ENCODE data around the gene MPIG6B. TPM values are rescaled to one million over a fixed set of nuclear protein-coding genes. Genes with fewer than 3 reads are reported as not detected.
A peak's percentile ranks its signal among the peaks of the same experiment; 100 is the strongest.

MPIG6B gene
- total RNA-seq (2014; rRNA removed; shearing (Covaris generic)), result not detected in 2 replicates

GRCh38 chr6:31723245-31723979 lies at the start of gene MPIG6B:
Gene MPIG6B (plus strand): TSS chr6:31723373. CDS start chr6:31723384, 11 bp downstream.
- no peak for DNase-seq (ENCODE audit: low spot score)
- in situ Hi-C loops (cut with HindIII; ENCODE audit: low sequenced_read_pairs), result no loop called here

GRCh38 chr6:31676322-31676903 lies 46.8 kb upstream of the MPIG6B start:
- in situ Hi-C loops (cut with HindIII; ENCODE audit: low sequenced_read_pairs), result no loop called here
- DNase-seq (ENCODE audit: low spot score), result no peak

GRCh38 chr6:31676904-31677303 lies 46.3 kb upstream of the MPIG6B start:
- DNase-seq (ENCODE audit: low spot score), result no peak
- in situ Hi-C loops (cut with HindIII; ENCODE audit: low sequenced_read_pairs), result no loop called here

- in situ Hi-C loops (cut with HindIII; ENCODE audit: low sequenced_read_pairs), result no loop called here
- DNase-seq (ENCODE audit: low spot score), result no peak
Measured at GRCh38 chr6:31677955-31678354, 45.2 kb upstream of the MPIG6B start.

GRCh38 chr6:31680226-31681134 lies 42.7 kb upstream of the MPIG6B start, which contains the start of gene LY6G5C:
Gene LY6G5C (minus strand): TSS chr6:31681067. CDS start chr6:31680373, 694 bp downstream.
- DNase-seq (ENCODE audit: low spot score), result peak; percentile 88
- in situ Hi-C loops (cut with HindIII; ENCODE audit: low sequenced_read_pairs), result no loop called here

GRCh38 chr6:31681135-31681671 lies 42.0 kb upstream of the MPIG6B start:
- in situ Hi-C loops (cut with HindIII; ENCODE audit: low sequenced_read_pairs), result no loop called here
- DNase-seq (ENCODE audit: low spot score), result no peak

- in situ Hi-C loops (cut with HindIII; ENCODE audit: low sequenced_read_pairs), result no loop called here
- no peak for DNase-seq (ENCODE audit: low spot score)
Measured at GRCh38 chr6:31683591-31683990, 39.6 kb upstream of the MPIG6B start.

GRCh38 chr6:31686483-31686882 lies 36.7 kb upstream of the MPIG6B start:
- no peak for DNase-seq (ENCODE audit: low spot score)
- in situ Hi-C loops (cut with HindIII; ENCODE audit: low sequenced_read_pairs), result no loop called here

GRCh38 chr6:31687321-31687720 lies 35.9 kb upstream of the MPIG6B start:
- DNase-seq (ENCODE audit: low spot score), result no peak
- in situ Hi-C loops (cut with HindIII; ENCODE audit: low sequenced_read_pairs), result no loop called here

- no peak for DNase-seq (ENCODE audit: low spot score)
- in situ Hi-C loops (cut with HindIII; ENCODE audit: low sequenced_read_pairs), result no loop called here
Measured at GRCh38 chr6:31687860-31688693, 35.1 kb upstream of the MPIG6B start.

GRCh38 chr6:31689249-31690110 lies 33.7 kb upstream of the MPIG6B start:
- in situ Hi-C loops (cut with HindIII; ENCODE audit: low sequenced_read_pairs), result no loop called here
- no peak for DNase-seq (ENCODE audit: low spot score)

GRCh38 chr6:31690231-31691077 lies 32.7 kb upstream of the MPIG6B start:
- in situ Hi-C loops (cut with HindIII; ENCODE audit: low sequenced_read_pairs), result no loop called here
- no peak for DNase-seq (ENCODE audit: low spot score)

- in situ Hi-C loops (cut with HindIII; ENCODE audit: low sequenced_read_pairs), result no loop called here
- no peak for DNase-seq (ENCODE audit: low spot score)
Measured at GRCh38 chr6:31691078-31691463, 32.1 kb upstream of the MPIG6B start.

GRCh38 chr6:31691564-31692108 lies 31.5 kb upstream of the MPIG6B start:
- in situ Hi-C loops (cut with HindIII; ENCODE audit: low sequenced_read_pairs), result no loop called here

GRCh38 chr6:31692353-31692752 lies 30.8 kb upstream of the MPIG6B start:
- no peak for DNase-seq (ENCODE audit: low spot score)
- in situ Hi-C loops (cut with HindIII; ENCODE audit: low sequenced_read_pairs), result no loop called here

More at GRCh38 chr6:31691564-31692108, 31.5 kb upstream of the MPIG6B start:
- DNase-seq (ENCODE audit: low spot score), result no peak

GRCh38 chr6:31692886-31693285 lies 30.3 kb upstream of the MPIG6B start:
- in situ Hi-C loops (cut with HindIII; ENCODE audit: low sequenced_read_pairs), result no loop called here
- no peak for DNase-seq (ENCODE audit: low spot score)

GRCh38 chr6:31693535-31693934 lies 29.6 kb upstream of the MPIG6B start:
- in situ Hi-C loops (cut with HindIII; ENCODE audit: low sequenced_read_pairs), result no loop called here
- DNase-seq (ENCODE audit: low spot score), result no peak
